ENCODE results near the gene TP53I13. TPM values are rescaled to one million over a fixed set of nuclear protein-coding genes. Genes with fewer than 3 reads are reported as not detected.

TP53I13 gene
- total RNA-seq, 1 donor from 2014 or later, result 42.0 TPM

DNA sequence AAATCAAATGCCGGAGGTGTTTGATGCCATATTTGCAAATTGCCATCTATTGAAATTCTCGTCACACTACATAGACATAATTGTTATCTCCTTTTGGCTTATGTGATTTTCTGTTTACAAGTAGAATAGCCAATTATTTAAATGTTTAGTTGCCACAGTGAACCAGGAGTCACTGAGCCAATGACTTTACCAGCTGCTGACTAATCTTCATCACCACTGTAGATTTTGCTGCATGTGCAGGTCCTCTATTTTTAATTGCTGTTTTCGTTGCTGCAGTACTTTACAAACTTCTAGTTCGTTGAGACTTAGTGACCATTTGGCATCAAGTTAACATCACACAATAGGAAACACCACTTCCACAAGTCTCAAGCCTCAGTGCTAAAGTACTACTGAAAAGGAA, 24.4 kb upstream of the TP53I13 start:
- Mint-ChIP-seq H3K27me3 (ENCODE audit: unreplicated experiment) (no peaks in the 10 kb centered on the region), H3K9me3 (ENCODE audit: unreplicated experiment) (no peaks in the 10 kb centered on the region), H3K4me3 (ENCODE audit: unreplicated experiment) (no peak overlapping the region), H3K36me3 (ENCODE audit: unreplicated experiment) (peaks cover 24% of the 10 kb centered on the region), H3K4me1 (ENCODE audit: unreplicated experiment) (peaks cover 2% of the 10 kb centered on the region), H3K27ac (ENCODE audit: unreplicated experiment) (no peak overlapping the region)
- TF ChIP-seq, protein P1, sequence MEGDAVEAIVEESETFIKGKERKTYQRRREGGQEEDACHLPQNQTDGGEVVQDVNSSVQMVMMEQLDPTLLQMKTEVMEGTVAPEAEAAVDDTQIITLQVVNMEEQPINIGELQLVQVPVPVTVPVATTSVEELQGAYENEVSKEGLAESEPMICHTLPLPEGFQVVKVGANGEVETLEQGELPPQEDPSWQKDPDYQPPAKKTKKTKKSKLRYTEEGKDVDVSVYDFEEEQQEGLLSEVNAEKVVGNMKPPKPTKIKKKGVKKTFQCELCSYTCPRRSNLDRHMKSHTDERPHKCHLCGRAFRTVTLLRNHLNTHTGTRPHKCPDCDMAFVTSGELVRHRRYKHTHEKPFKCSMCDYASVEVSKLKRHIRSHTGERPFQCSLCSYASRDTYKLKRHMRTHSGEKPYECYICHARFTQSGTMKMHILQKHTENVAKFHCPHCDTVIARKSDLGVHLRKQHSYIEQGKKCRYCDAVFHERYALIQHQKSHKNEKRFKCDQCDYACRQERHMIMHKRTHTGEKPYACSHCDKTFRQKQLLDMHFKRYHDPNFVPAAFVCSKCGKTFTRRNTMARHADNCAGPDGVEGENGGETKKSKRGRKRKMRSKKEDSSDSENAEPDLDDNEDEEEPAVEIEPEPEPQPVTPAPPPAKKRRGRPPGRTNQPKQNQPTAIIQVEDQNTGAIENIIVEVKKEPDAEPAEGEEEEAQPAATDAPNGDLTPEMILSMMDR (IDR thresholded peaks at IDR 0.05), result no peak
- DNase-seq (ENCODE audit: extremely low spot score, unreplicated experiment), result no peak

DNA sequence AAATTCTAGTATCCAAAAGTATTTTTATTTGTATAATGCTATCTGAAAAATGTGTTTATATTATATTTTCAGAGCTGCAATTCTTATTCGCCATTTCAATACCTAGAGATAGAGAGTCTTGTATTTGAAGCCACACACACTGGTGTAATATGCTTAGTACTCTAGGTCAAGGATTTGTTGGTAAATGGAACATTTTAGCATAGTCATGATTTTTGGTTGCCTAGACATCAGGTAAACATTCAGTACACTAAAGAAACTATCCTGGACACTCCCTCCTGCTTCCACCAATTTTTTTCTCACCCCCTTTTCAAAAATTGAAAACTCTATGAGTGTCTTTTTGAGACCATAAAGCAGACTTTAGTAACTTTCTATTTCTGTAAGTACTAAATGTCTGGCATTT, 22.4 kb upstream of the TP53I13 start:
- TF ChIP-seq, protein P1 (IDR thresholded peaks at IDR 0.05), result no peak
- Mint-ChIP-seq H3K27me3 (ENCODE audit: unreplicated experiment) (no peaks in the 10 kb centered on the region), H3K36me3 (ENCODE audit: unreplicated experiment) (peaks cover 23% of the 10 kb centered on the region), H3K4me3 (ENCODE audit: unreplicated experiment) (no peak overlapping the region), H3K4me1 (ENCODE audit: unreplicated experiment) (peaks cover 11% of the 10 kb centered on the region), H3K27ac (ENCODE audit: unreplicated experiment) (no peak overlapping the region), H3K9me3 (ENCODE audit: unreplicated experiment) (no peaks in the 10 kb centered on the region)
- no peak for DNase-seq (ENCODE audit: extremely low spot score, unreplicated experiment)

DNA sequence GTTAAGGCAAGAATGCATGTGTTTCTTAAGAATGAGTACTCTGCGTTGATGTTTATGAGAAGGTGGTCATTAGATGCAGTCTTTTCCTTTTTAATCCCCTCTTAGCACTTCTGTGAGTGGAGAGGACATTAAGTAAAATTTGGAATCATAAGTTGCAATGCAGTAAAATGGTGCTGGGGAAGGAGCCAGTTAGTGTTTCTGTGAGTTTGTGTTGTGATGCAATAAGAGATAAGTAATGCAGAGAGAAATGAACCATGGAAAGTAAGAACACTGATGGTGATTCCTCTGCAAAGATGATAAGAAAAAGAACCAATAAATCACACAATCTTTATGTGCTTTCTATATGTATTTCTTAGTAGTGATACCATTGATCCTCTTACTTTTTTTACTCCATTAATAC, 21.7 kb upstream of the TP53I13 start:
- Mint-ChIP-seq H3K27ac (ENCODE audit: unreplicated experiment) (peak overlapping the region; percentile 20), H3K4me3 (ENCODE audit: unreplicated experiment) (no peak overlapping the region), H3K9me3 (ENCODE audit: unreplicated experiment) (no peaks in the 10 kb centered on the region), H3K4me1 (ENCODE audit: unreplicated experiment) (peaks cover 11% of the 10 kb centered on the region), H3K27me3 (ENCODE audit: unreplicated experiment) (no peaks in the 10 kb centered on the region), H3K36me3 (ENCODE audit: unreplicated experiment) (peaks cover 23% of the 10 kb centered on the region)
- no peak for DNase-seq (ENCODE audit: extremely low spot score, unreplicated experiment)
- TF ChIP-seq, protein P1 (IDR thresholded peaks at IDR 0.05), result no peak

DNA sequence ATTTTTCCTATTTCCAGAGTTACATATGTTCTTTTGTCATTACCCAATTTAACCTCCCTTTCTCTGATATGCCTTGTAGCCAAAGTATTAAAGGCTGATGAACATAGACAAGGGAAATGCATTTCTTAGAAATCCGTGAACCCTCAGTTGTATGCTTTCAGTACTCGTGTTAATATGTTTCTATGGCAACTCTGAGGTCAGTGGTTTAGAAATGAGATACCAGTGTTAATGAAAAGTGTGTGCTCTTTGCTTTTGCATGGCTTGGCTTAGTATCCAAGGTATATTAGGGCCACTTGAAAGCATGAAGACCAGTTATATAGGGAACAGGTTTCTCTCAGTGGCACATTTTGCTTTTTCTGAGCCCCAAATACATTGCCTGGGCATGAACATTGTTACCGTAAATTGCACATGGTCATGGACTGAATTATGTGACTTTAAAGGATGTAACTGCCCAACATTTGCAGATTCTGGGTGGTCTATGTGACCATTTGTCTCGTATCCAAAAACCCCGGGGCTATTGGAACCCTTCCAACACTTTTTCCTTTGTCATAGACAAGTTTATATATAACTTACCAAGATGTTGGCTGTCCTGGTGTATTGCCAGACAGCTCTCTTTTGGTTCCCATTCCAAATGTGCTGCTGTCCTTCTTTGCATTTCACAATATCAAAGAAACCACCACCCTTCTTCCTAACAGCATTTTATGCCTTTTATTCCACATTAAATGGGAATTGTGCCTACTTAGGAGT, 19.2 kb upstream of the TP53I13 start:
- peaks cover 11% of the 10 kb centered on the region for H3K4me1 Mint-ChIP-seq (ENCODE audit: unreplicated experiment)
- TF ChIP-seq, protein P1 (IDR thresholded peaks at IDR 0.05), result no peak
- H3K27ac Mint-ChIP-seq (ENCODE audit: unreplicated experiment), result no peak overlapping the region
- no peaks in the 10 kb centered on the region for H3K9me3 Mint-ChIP-seq (ENCODE audit: unreplicated experiment)
- no peak overlapping the region for H3K4me3 Mint-ChIP-seq (ENCODE audit: unreplicated experiment)
- H3K27me3 Mint-ChIP-seq (ENCODE audit: unreplicated experiment), result no peaks in the 10 kb centered on the region
- DNase-seq (ENCODE audit: extremely low spot score, unreplicated experiment), result no peak
- peaks cover 5% of the 10 kb centered on the region for H3K36me3 Mint-ChIP-seq (ENCODE audit: unreplicated experiment)

DNA sequence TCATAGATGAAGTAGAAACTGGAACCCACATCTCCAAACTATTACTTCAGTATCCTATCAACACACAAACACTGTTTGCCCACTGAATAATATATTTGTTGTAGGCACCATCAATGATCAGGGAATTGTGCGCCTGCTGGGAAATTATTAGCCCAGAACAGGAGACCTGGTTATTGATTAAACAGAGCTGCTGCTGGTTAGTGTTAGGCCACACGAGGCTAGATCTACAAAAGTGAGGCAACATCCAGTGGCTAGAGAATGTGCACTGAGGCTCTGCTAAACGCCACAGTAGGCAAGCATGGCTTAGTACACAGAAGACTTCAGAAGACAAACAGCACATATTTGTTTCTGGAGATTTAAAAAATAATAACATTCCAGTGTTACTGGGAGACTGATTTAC, 12.7 kb upstream of the TP53I13 start:
- Mint-ChIP-seq H3K4me3 (ENCODE audit: unreplicated experiment) (no peak overlapping the region), H3K9me3 (ENCODE audit: unreplicated experiment) (no peaks in the 10 kb centered on the region), H3K36me3 (ENCODE audit: unreplicated experiment) (no peaks in the 10 kb centered on the region), H3K27ac (ENCODE audit: unreplicated experiment) (no peak overlapping the region), H3K27me3 (ENCODE audit: unreplicated experiment) (no peaks in the 10 kb centered on the region), H3K4me1 (ENCODE audit: unreplicated experiment) (no peaks in the 10 kb centered on the region)
- TF ChIP-seq, protein P1 (IDR thresholded peaks at IDR 0.05), result no peak
- DNase-seq (ENCODE audit: extremely low spot score, unreplicated experiment), result no peak

Data from osteocyte (in vitro differentiated cells).